Hematopoietic multipotent progenitor cell treated with erythropoietin and hydrocortisone succinate and interleukin-3 and kit ligand, for 6 days (in vitro differentiated cells): ENCODE results near the gene KBTBD12.

Experiments used
- DNase-seq: peaks from one replicate; pipeline ENCODE4 v3.0.0-alpha.2; 2015

Gene KBTBD12

DNA sequence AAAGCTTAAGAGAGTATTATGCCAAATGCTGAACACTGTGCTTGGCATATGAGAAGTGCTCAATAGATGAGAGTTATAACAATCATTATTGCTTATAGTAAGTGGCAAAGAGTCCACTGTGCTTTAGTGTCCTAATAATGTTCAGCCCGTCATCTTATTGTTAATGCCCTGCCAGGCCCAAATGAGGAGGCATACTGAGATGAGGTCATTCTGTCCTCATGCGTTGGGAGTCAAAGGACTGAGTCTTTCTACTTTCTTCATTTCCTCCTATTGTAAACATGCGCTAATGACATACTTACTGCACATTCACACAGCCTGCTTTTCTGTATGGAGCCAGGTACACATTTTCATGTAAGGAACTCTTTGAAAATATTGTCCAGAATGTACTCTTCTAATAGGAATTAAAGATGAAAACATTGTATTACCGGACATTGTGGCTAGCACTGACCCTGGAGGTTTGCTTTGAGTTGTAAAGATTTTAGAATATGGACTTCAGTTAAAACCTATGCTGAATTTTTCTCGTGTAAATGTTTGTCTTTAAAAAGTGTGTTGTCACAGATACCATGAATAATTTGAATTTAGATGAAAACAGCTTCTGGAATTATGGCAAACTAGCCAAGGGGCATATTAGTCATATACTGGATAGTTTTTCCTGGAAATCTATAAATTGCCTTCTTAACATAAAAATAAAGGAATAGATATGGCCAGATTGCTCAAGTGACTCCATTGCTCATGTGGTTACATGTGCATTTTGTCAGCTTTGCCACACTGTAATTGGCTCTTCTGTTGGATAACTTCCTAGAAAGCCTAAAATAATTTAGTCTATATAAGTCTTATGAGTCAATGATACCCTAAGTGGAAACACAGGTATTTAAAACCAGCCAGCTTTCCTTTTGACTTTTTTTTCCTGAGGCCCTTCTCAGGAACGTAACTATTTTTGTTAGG is 38.3 kb downstream of the KBTBD12 start:
- DNase-seq = no peak

DNA sequence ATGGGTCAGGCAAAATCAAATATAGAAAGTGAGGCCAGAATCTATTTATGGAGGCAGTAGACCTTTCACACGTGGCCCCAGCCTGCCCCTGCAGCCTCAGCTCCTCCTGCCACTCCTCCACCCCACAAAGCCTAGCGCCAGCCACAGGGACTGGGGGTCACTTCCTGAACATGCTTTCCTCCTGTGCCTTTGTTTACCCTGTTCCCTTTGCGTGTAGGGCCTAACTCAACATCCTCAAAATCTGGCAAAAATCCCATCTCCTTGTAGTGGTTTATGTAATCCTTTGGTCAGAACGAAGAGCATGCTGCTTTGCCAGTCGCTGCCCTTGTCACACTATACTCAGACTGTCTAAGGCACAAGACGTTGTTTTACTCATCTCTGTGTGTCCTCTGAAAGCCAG is 39.6 kb downstream of the KBTBD12 start:
- no peak for DNase-seq

DNA sequence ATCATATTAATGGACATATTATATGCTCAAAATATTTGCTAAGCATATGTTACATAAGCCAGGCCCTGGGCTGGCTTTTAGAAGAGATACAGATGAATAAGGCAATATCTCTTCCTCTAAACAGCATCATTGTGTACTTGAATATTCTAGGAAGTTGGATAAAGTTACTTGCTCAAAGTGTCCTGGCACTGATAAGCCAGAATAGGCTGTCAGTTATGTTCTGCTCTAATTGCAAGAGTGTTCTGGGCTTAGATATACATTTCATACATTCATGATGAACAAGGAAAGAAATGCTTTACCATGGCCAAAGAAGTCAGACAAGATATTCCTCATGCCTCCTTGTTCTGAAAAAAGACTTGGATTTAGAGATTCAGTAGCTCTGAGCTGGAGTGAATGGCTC is 40.7 kb downstream of the KBTBD12 start:
- DNase-seq = peak; percentile 85

DNA sequence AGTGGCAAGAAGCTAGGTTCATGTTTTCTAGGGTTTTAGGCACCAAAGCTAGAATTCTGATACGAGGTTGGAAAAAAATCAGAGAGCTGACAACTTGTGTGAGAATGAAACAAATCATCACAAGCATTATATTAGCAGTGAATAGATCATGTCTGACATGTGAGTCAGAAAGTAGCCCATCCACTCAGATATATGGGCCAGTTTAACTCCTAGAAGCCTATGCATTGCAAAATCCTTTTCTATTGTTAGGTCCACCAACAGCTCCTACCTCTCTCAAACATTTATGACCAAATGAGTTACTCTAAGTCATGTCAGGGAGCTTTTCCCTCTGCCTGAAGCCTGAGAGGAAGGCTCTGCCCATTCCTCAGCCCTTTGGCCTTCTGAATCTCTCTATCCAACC is 44.0 kb downstream of the KBTBD12 start:
- DNase-seq = no peak

DNA sequence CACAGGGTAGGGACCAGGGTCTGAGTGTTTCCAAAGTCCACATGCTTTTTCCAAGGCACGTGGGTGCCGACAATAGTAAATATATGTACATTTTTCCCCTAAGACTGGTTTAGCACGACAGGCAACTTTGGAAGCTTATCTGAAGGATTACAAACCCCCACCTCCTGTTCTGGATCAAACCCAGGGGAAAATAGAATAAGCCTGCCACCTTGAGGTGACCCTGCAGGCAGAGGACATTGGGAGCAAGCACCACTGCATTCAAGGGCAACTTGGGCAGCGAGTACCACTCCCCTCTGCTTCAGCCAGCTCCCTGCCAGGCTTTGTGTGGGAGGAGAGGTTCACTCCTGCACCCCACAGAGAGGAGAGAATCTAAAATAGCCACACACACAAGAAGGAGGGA is 44.8 kb downstream of the KBTBD12 start:
- DNase-seq = peak; percentile 82

DNA sequence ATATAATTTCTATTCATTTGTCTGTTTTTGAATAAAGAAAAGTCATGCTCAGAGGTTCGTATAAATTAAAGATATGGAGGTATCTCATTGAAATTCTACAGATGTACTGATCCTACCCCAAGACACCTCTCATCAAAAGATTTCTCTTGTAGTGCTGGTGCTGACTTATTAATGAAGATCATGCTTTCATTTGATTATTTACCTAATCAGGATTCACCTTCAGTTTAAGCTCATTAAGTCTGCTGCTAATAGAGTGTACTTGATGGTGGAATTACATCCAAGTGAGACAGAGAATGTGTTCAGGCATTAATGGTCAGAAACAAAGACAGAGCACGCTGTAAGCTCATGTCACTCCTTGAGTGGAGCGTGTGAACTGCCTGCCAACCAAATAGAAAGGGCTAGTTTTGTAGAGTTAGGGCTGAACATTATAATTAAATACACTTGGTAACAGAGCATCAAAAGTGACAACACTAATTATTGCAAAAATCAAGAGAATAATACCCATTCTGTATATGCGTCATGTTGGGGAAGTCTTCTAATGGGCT is 45.5 kb downstream of the KBTBD12 start:
- no peak for DNase-seq

DNA sequence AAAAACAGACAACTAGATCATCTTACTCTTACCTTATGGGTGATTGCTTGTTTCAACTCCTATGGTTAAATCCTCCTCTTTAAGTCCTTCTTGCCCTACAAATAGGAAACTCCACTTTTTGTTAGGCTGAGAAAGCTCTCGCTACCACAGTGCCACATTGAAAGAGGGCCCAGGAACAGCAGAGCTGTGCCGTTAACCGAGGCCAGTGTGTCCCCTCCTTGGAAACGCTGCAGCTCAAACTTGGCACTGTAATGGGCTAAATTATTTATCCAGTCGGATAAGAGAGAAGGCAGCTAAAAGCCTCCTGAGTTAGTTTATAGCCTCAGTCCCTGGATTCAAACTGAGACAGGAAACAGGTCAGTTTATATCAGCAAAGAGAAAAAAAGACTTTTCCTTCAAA is 46.1 kb downstream of the KBTBD12 start:
- no peak for DNase-seq

DNA sequence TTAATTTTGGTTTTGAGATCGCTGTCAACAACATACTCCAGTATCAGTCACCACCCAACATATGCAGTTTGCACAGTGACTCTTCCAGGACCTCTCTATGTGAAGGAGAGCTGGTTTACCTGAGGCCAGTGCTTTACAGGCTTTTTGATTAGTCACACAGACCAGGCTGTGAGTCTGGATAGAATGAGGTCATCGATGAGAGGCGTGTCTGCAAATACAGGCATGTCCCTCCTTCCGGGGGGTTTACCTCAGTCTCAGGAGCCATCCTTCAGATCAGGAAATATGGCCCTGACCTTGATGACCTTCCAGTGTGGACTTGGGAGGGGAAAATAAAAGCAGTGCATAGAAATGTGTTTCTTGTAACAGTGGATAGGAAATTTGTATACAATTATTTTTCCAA is 46.9 kb downstream of the KBTBD12 start:
- DNase-seq = no peak

DNA sequence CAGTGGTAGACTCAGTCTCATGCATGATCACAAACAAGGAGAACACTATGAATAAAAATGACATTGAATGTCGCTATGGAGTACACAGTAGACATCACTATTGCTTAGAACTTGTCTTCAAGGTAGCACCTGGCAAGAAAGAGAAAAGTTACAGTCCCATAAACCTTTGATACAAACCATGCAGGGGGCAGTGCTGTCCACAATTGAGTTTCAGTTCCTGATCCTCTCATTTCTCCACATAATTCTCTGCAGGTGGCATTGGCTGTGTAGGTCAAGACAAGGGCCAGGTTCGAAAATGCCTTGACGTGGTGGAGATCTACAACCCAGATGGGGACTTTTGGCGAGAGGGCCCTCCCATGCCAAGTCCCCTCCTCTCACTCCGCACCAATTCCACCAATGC is 47.9 kb downstream of the KBTBD12 start:
- no peak for DNase-seq

DNA sequence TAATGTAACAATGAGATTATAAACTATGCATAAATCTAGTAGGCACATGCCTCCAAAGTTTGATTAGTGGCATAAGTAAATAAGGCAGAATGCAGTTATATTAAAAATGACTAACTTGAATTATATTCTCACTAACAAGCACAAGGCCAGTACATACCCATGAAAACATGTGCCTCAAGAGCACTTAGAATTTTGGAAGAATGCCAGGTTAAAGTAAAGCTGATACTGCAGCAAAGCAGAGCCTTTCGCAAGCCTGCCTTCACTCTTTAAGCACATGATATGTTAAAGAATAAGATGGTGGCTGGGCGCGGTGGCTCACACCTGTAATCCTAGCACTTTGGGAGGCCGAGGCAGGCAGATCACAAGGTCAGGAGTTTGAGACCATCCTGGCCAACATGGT is 49.0 kb downstream of the KBTBD12 start:
- peak; percentile 74 for DNase-seq

DNA sequence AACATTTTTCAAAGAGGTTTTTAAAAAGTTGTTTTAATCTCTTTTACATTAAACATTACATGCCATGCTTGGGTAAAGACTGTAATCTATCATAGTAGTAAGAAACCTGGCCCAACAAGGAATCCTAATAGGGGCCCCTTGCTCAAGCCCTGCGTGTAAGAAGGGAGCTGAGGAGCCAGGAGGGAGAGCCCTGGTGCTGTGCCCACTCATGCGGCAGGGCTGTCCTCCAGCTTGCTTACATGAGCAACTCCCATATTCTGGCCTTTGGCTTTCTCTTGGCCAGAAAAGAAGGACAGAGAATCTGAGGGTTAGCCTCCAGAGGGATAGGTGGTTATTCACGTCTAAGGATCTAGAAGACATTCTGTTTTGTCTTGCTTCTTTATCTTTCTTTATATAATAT is 49.8 kb downstream of the KBTBD12 start:
- no peak for DNase-seq

DNA sequence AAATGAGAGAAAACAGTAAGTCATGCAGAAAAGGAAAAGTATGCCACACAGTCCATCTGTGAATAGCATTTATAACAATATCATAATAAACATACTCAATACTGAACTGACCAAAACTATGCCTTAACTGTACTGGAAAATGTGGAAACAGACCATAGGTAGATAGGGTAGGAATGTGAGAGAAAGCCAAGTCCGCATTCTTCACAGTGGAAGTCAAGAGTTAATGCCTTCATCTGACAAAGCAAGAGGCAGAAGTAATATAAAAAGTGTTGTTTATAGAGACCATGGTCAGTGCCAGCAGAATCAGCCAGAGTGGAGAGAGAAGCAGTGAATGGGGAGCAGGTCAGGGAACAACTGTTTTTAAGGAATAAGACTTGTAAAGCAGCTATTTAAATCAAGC is 52.3 kb downstream of the KBTBD12 start:
- DNase-seq = no peak

DNA sequence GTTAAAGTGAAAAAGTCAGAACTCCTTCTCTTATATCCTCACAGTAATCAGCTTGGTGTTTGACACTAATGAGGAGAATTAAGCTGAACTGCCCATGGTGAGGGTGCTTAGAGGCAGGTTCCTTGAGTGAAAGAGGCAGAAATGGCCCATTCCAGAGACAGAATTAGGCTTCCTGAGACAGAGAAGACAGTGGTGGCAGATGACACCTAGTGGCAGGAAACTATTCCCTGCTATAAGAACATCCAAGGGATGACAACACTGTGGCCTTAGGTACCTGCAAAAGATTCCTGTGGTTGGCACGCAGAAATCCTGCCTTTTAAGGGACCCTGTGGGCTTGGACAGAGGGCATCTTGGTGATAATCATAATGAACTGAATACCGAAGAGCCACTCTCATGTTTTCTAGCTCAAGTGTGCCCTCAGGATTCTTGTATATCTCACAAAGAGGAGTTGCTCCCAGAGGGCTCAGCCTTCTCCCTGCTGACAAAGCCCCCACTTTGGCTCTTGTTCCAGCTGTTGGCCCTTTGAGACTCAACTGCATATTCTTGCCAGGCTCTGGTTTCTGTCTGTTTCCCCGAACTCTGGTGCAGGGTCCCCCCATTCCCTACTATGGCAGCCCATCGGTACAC is 56.0 kb downstream of the KBTBD12 start:
- DNase-seq = peak; percentile 85

DNA sequence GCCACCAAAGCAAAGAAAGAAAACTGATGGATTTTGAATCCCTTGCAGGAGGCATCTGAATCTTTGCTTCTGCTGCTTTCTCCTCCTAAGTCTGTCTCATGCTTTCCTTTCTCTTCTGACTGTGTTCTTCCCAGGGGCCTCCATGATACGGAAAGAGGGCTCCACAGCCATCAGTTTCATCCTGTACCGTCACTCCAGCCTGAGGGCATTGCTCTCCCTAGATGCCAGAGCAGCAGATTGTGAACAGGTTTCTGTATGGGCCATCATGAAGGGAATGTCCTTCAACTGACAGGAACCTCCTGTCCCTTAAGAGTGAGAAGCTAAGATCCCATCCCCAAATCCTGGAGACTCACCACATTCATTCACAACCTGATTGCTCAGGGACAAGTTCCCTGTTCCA is 59.2 kb downstream of the KBTBD12 start:
- DNase-seq = no peak

DNA sequence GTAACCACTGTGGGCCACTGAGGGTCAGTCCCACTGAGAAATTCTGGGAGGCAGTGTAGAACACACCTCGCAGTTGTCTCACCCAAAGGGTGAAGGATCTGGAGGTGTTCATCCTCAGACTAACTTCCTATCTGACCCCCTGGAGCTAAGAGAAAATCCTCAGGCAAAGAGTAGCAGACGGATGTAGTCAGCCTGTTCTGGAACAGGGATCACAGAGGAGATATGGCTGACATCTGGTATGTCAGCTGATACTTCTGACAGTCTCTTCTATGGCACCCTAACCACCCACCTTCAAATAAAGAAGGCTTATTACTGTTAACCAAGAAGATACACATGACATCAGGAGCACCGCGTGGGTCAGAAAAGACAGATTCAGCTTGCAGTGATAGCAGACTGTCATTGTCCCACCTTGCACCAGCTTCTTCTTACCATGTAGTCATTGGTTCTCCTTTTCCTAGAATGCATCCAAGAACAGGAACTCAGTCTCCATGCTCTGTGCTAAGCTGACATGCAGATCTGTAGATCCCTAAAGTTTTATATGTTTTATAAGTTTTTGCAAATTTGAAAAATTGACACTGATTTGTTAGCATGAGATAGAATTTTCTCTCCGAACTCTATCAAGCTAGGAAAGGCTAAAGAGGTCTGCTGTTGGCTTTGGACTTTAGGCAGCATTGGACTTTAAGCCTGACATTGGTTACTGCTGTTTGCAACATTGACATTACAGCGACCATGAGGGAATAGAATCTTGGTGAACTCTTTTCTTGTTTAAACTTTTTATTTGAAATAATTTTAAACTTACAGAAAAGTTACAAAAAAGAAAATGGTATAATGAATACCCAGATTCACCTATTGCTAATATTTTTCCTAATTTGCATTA is 60.4 kb downstream of the KBTBD12 start:
- no peak for DNase-seq

DNA sequence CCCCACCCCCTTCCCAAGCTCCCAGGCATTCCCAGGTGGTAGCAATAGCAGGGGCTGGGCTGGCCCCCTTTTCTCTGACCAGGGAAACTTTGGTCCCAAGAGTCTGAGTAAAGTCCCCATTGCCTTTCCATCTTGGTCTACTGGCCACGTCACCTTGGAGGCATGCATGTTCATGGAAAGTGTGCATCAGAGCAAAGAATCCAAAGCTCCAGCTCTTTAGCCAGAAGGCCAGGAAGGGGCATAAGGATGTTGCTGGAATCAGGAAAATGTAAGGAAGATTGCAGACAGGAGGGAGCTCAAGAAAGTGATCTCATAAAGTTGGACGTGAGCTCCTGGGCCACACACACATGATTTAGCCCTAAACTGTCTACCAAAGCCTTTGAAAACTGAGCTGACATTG is 63.6 kb downstream of the KBTBD12 start:
- no peak for DNase-seq

DNA sequence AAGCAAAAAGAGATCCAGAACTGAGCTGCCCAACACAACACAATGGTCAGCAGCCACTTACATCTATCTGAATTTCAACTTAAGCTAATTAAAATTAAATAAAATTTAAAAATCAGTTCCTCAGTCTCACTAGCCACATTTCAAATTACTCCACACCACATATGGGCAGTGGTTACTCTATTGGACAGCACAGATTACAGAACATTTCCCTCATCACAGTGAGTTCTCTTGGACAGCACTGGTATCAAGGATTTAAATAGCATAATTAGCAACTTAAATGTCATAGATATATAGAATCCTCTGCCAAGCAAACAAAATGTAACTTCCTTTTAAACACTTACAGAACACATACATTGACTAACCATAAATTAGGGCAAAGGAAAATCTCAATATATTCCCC is 64.4 kb downstream of the KBTBD12 start:
- DNase-seq = no peak

DNA sequence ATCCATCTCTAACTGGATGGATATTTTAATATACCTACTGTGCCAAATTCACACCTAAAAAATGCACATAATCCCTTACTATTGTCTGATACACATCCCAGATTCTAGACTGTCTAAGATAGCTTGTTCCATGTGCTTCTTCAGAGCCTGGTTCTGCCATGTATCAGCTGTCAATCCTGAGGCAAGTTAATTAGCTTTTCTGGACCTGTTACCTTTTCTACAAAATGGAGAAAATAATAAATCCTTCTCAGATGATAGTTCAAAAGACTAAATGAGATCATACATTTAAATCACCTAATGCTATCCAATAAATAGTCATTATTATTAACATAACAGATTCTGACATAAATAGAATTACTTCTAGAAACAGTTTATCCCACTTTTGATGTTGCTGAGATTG is 66.1 kb downstream of the KBTBD12 start:
- no peak for DNase-seq

DNA sequence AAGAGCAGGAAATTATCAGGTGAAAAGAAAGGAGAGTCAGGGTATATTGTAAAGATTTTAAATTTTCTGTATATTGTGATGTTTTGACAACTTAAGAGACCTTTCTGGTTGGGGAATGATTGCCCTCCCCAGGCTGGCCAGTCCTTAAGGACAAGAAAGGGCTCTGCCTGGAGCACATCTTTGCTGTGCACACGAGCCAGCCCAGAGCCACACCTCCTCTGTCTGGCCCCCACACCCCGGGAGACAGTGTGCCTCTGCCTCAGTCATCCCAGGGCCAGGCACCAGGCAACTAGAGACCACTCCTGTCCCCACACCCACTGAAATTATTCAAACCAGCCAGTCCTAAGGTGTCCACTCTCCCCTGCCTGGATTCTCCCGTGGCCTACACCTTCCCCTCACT is 67.1 kb downstream of the KBTBD12 start:
- DNase-seq = no peak

DNA sequence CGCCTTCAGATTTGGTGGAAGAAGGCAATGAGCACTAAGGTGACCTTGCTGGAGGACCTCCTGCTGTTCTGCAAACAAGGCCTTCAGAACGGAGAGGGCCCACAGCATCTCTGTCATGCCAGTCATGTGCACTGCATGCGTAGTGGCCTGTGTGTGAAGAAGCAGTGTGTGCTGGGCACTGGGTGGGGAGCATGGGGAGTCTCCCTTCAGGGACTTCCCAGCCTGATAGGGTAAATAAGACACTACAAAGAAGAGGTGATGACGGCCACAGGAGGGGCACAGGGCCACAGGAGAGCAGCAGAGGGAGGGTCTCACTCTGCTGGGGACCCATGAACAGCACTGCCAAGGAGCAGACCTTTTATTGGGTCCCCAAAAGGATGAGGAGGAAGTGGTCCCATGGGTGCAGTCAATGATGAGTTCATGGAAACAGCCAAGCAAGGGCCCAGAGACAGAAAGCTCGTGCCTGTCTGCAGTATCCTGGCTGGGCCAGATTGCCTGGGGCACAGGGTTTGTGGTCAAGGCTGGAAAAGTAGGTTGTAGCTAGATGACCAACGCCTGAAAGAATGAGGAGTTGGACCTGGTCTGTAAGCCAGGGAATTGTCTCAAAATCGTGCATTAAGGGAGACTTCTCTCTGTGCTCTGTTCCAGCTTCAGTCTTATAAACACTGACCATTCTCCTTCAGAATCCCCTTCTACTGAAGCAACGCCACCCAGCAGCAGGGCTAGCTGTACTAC is 69.4 kb downstream of the KBTBD12 start:
- no peak for DNase-seq

DNA sequence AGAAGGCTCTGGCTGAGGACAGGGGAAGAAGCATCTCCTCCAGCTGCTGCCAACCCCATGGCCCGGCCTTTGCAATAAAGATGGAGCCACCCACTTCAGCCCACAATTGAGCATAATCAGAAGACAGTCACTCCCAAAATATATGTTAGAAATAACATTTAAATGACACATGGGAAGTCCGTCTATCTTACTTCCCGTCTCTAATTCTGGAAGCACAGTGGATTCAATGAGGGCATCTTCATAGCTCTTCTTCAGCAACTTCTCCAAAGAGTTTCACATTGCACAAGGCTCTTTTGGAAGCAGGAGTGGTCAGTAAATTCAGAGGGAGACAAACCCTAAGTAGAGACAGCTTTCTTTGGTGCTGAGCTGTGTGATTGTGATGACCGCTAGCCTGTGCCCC is 70.2 kb downstream of the KBTBD12 start:
- no peak for DNase-seq

DNA sequence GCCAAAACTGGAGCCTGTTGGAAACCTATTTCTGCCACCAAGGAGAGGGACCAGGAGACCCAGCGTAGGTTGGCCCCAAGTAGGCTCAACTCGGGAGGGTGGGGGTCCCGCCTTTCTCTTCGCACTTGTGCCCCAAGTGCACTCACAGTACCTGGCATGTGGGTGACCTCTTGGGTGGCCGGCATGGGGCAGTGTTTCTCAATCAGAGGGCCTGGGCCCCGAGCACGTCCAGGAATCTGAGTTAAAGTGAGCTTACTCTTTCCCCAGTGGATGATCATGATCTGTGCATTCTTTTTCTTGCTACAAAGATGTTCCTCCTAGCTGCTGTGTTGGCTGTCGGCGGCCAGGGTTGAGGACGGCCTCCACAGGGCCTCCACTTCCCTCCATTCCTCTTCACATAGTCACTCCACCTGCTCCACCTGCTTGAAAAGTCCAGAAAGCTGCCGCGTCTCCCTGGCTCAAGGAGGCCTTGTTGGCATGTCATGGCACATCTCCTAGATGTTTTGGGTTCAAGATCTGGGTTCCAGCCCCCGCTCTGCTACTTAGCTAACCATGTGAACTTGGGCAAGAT is 70.7 kb downstream of the KBTBD12 start:
- no peak for DNase-seq
